SK-N-SH (cell line): ENCODE data around the gene MRPL58. TPM values are rescaled to one million over a fixed set of nuclear protein-coding genes. Genes with fewer than 3 reads are reported as not detected.

ENCODE experiments used
- CTCF ChIA-PET: fragments of 300-600, 350-600 bp; formaldehyde crosslinking; extraction: SDS; loops from one replicate; lab custom pipeline; 2021; lab: Yijun Ruan, JAX
- POLR2A ChIA-PET: fragments of 350-600 bp; sonication (Branson Sonifier 250); formaldehyde crosslinking; extraction: SDS; loops from one replicate; lab custom pipeline; 2020; ENCODE audit warnings: antibody characterized with exemption, inconsistent platforms; lab: Yijun Ruan, JAX
- DNase-seq: peaks from one replicate; pipeline ENCODE4 v3.0.0; 2012
- H2AFZ ChIP-seq: fragments of 200-600 bp; sonication (generic); 2 replicates; pipeline ENCODE4 v1.8.1; 2016; ENCODE audit warnings: antibody characterized with exemption, mild to moderate bottlenecking, low read depth
- H3F3A ChIP-seq: fragments of 200-600 bp; sonication (generic); replicated peaks from 2 replicates; pipeline ENCODE3; 2016; ENCODE audit warnings: antibody characterized with exemption, mild to moderate bottlenecking; ENCODE audit not compliant: insufficient read depth
- H3K27ac ChIP-seq, 2 experiments: fragments of 200-500 bp in 1 of 2; fragments of 200-600 bp in 1 of 2; sonication (Bioruptor generic) in 1 of 2; sonication (generic), shearing (Covaris generic) in 1 of 2; 2 replicates each; pipeline versions ENCODE4 v1.5.1 to v1.6.1; 2014 to 2016; ENCODE audit warnings: low read depth in 2 of 2, inconsistent platforms in 1 of 2, low read length in 1 of 2, mild to moderate bottlenecking in 1 of 2, mixed read lengths in 1 of 2
- H3K27me3 ChIP-seq: fragments of 200-600 bp; sonication (generic), shearing (Covaris generic); 2 replicates; pipeline ENCODE4 v1.6.1; 2016; ENCODE audit warnings: mixed run types; ENCODE audit not compliant: insufficient read depth
- H3K36me3 ChIP-seq, 2 experiments: fragments of 200-500 bp in 1 of 2; fragments of 200-600 bp in 1 of 2; sonication (Bioruptor generic) in 1 of 2; sonication (generic) in 1 of 2; replicated peaks in 1 of 2; 2 replicates each; pipeline versions ENCODE3 to v1.5.1; 2014 to 2016; ENCODE audit warnings: low read length in 1 of 2, mild to moderate bottlenecking in 1 of 2; ENCODE audit not compliant: insufficient read depth in 2 of 2, control insufficient read depth in 1 of 2
- H3K4me1 ChIP-seq, 2 experiments: fragments of 200-500 bp in 1 of 2; fragments of 200-600 bp in 1 of 2; sonication (Bioruptor generic) in 1 of 2; sonication (generic), shearing (Covaris generic) in 1 of 2; 2 replicates each; pipeline versions ENCODE4 v1.5.1 to v1.6.1; 2014 to 2016; ENCODE audit warnings: low read depth in 1 of 2, low read length in 1 of 2, mixed run types in 1 of 2; ENCODE audit not compliant: insufficient read depth in 2 of 2, control insufficient read depth in 1 of 2
- H3K4me2 ChIP-seq: fragments of 200-600 bp; sonication (generic), shearing (Covaris generic); 2 replicates; pipeline ENCODE4 v1.6.1; 2017; ENCODE audit warnings: mixed run types
- H3K4me3 ChIP-seq, 2 experiments: fragments of 200-500 bp in 1 of 2; fragments of 200-600 bp in 1 of 2; sonication (Bioruptor generic) in 1 of 2; sonication (generic), shearing (Covaris generic) in 1 of 2; 2 replicates each; pipeline versions ENCODE4 v1.5.1 to v1.8.1; 2014 to 2016; ENCODE audit warnings: low read depth in 2 of 2, inconsistent platforms in 1 of 2, low read length in 1 of 2, mild to moderate bottlenecking in 1 of 2, mixed read lengths in 1 of 2, moderate library complexity in 1 of 2
- H3K79me2 ChIP-seq: fragments of 200-600 bp; sonication (generic); 2 replicates; pipeline ENCODE4 v1.8.1; 2017; ENCODE audit warnings: mild to moderate bottlenecking; ENCODE audit not compliant: insufficient read depth
- H3K9ac ChIP-seq: fragments of 200-600 bp; sonication (generic); 2 replicates; pipeline ENCODE4 v1.6.1; 2017; ENCODE audit warnings: mixed run types
- H3K9me2 ChIP-seq: fragments of 200-600 bp; sonication (generic); 2 replicates; pipeline ENCODE4 v1.6.1; 2017; ENCODE audit warnings: mixed run types
- H3K9me3 ChIP-seq: fragments of 200-600 bp; sonication (generic); 2 replicates; pipeline ENCODE4 v1.6.1; 2017; ENCODE audit warnings: mixed run types, mild to moderate bottlenecking, moderate library complexity
- H4K20me1 ChIP-seq: fragments of 200-600 bp; sonication (generic); 2 replicates; pipeline ENCODE4 v1.6.1; 2017; ENCODE audit warnings: mild to moderate bottlenecking, mixed run types; ENCODE audit not compliant: insufficient read depth
- ELF1 ChIP-seq: IDR thresholded peaks from 2 replicates; pipeline ENCODE4 v1.4.0; 2012
- EP300 ChIP-seq, 2 experiments: IDR thresholded peaks; 2 replicates each; pipeline versions ENCODE4 v1.4.0 to v1.6.1; 2012; ENCODE audit warnings: borderline replicate concordance in 1 of 2, low read depth in 1 of 2, low read length in 1 of 2
- EZH2phosphoT487 ChIP-seq: fragments of 200-600 bp; sonication (generic); IDR thresholded peaks from 2 replicates; pipeline ENCODE4 v1.6.1; 2017; ENCODE audit warnings: low read depth, mixed run types, mild to moderate bottlenecking, antibody characterized with exemption, moderate library complexity, borderline replicate concordance
- FOSL2 ChIP-seq: IDR thresholded peaks from 2 replicates; pipeline ENCODE4 v1.4.0; 2012; ENCODE audit warnings: low read depth, mild to moderate bottlenecking, moderate library complexity, borderline replicate concordance
- FOXJ3 ChIP-seq: sonication (generic); formaldehyde crosslinking; IDR thresholded peaks from 2 replicates; pipeline ENCODE4 v1.5.1; 2020; ENCODE audit warnings: mild to moderate bottlenecking, missing genetic modification reagents
- MEF2A ChIP-seq: IDR thresholded peaks from 2 replicates; pipeline ENCODE4 v1.4.0; 2012; ENCODE audit warnings: low read depth, borderline replicate concordance
- MXI1 ChIP-seq: IDR thresholded peaks from 2 replicates; pipeline ENCODE4 v1.6.1; 2012; ENCODE audit warnings: mild to moderate bottlenecking, low read depth, low read length, improper control_type of control experiment
- NFIC ChIP-seq: IDR thresholded peaks from 2 replicates; pipeline ENCODE4 v1.4.0; 2012; ENCODE audit warnings: borderline replicate concordance
- RCOR1 ChIP-seq: fragments of 150-350 bp; IDR thresholded peaks from 2 replicates; pipeline ENCODE4 v1.6.1; 2017; ENCODE audit warnings: antibody characterized with exemption, low read length
- SIN3A ChIP-seq: IDR thresholded peaks from 2 replicates; pipeline ENCODE4 v1.6.1; 2012; ENCODE audit warnings: low read depth, mild to moderate bottlenecking, low read length, moderate library complexity, borderline replicate concordance
- WGBS: methylation state at CpG from one replicate; pipeline ENCODE4 v1.1.6; 2017; ENCODE audit warnings: low lambda C conversion rate; 5-methylcytosine and 5-hydroxymethylcytosine counted together
- polyA plus RNA-seq, 3 experiments: library from polyadenylated mRNA; depleted of rRNA; stranded (reverse); fragments of >200 nt; gene quantifications; 2 replicates each; pipeline ENCODE4 v1.2.3, GENCODE V29; 2012
- TF ChIP-seq, protein P1 (sequence below): IDR thresholded peaks from 2 replicates; pipeline ENCODE4 v1.4.0; 2012; ENCODE audit warnings: low read depth, borderline replicate concordance
- TF ChIP-seq, protein P2 (sequence below): fragments of 200-600 bp; sonication (generic); IDR thresholded peaks from 2 replicates; pipeline ENCODE4 v1.6.1; 2017; ENCODE audit warnings: antibody characterized with exemption, mild to moderate bottlenecking, moderate library complexity

Gene MRPL58
- polyA plus RNA-seq, 1 of the 3 experiments (the other 2 are of a cell fraction), result 87.3 TPM

GRCh38 chr17:74972107-74972972 is 40.1 kb upstream of the MRPL58 start, which contains the start of gene HID1:
Gene HID1 (minus strand): TSS chr17:74972759. CDS start chr17:74972656, 103 bp downstream.
- 10% methylated on average over 39 of the region's 95 CpGs for WGBS
- TF ChIP-seq MXI1 (no peak), EZH2phosphoT487 (no peak), ELF1 (no peak), NFIC (no peak), RCOR1 (no peak), MEF2A (no peak)
- TF ChIP-seq, protein P1, sequence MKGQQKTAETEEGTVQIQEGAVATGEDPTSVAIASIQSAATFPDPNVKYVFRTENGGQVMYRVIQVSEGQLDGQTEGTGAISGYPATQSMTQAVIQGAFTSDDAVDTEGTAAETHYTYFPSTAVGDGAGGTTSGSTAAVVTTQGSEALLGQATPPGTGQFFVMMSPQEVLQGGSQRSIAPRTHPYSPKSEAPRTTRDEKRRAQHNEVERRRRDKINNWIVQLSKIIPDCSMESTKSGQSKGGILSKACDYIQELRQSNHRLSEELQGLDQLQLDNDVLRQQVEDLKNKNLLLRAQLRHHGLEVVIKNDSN, result no peak
- peak within 1 kb of the TSS; percentile 96 for H3K4me2 ChIP-seq
- H3K9me3 ChIP-seq, result no peaks in the 10 kb centered on the region
- H2AFZ ChIP-seq, result peak within 1 kb of the TSS; percentile 78
- H3K79me2 ChIP-seq, result no peaks in the 10 kb centered on the region
- H3K27ac ChIP-seq, result peak within 1 kb of the TSS in 1 of 2 experiments; percentile 85; a peak in 2 of 4 replicates
- peak within 1 kb of the TSS; percentile 39; the same call in 1 of the 2 replicates for H3K9ac ChIP-seq
- H3K4me3 ChIP-seq, result peak within 1 kb of the TSS; percentile 54 to 70
- no peaks in the 10 kb centered on the region for H4K20me1 ChIP-seq
- ChIA-PET CTCF (interaction anchor here (0.8 to 12.5 kb wide), 16 partner anchors 10 to 903 kb away, joined by 3 to 219 read pairs (median 4); partner anchors contain the start of genes CDR2L, MRPL58, OTOP2 and USH1G), POLR2A (interaction anchor here (0.5 to 6.7 kb wide), 15 partner anchors 8 to 422 kb away, joined by 3 to 97 read pairs (median 5); partner anchors contain the start of genes ATP5PD, CDR2L, KCTD2 and MRPL58)
- H3K36me3 ChIP-seq, result no peaks in the 10 kb centered on the region
- H3K4me1 ChIP-seq, result peaks cover 0 to 22% of the 10 kb centered on the region in 2 experiments; a peak in 1 of 4 replicates
- H3F3A ChIP-seq, result peaks cover 5% of the 10 kb centered on the region
- DNase-seq, result peak; percentile 96
- peaks cover 26% of the 10 kb centered on the region for H3K27me3 ChIP-seq
- no peaks in the 10 kb centered on the region for H3K9me2 ChIP-seq

DNA sequence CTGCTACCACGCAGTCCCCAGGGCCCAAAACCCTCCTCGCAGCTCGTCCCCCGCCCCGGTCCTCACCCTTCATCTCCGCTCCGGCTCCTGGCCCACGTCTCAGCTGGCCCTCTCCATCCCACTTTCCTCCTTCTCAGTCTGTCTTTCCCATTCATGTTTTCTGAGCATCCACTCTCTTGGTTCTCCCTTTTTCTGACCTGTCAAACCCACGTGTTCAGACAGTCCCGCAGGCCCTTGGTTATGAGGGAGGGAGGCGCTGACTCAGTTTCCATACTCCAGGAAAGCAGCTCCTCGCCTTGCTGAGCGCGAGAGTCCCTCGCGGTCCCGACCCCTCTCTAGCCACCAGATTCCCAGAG is 39.5 kb upstream of the MRPL58 start:
- no peak overlapping the region for H3K9ac ChIP-seq
- H3K4me2 ChIP-seq, result peak overlapping the region; percentile 96
- no peak for DNase-seq
- no peaks in the 10 kb centered on the region for H3K36me3 ChIP-seq
- no peak overlapping the region for H3K27ac ChIP-seq
- peak overlapping the region; percentile 54 to 70 for H3K4me3 ChIP-seq
- H3K4me1 ChIP-seq, result peaks cover 0 to 22% of the 10 kb centered on the region in 2 experiments; a peak in 1 of 4 replicates
- POLR2A ChIA-PET, result interaction anchor here (0.9 to 6.7 kb wide), 8 partner anchors 10 to 158 kb away, joined by 4 to 97 read pairs (median 14); partner anchors contain the start of genes ATP5PD, CDR2L, KCTD2 and MRPL58
- WGBS, result 16% methylated on average over 17 of the region's 17 CpGs
- TF ChIP-seq MEF2A (no peak), NFIC (no peak), EP300 (IDR thresholded peaks at IDR 0.05; ENCODE audit: borderline replicate concordance in 1 of 2, low read depth in 1 of 2, low read length in 1 of 2) (no peak), MXI1 (peak; percentile 96), SIN3A (0 out of 2 replicates have a peak, but pooled peaks have one; percentile 35), FOXJ3 (CRISPR knock-in tag) (no peak), FOSL2 (no peak)
- TF ChIP-seq, protein P2, sequence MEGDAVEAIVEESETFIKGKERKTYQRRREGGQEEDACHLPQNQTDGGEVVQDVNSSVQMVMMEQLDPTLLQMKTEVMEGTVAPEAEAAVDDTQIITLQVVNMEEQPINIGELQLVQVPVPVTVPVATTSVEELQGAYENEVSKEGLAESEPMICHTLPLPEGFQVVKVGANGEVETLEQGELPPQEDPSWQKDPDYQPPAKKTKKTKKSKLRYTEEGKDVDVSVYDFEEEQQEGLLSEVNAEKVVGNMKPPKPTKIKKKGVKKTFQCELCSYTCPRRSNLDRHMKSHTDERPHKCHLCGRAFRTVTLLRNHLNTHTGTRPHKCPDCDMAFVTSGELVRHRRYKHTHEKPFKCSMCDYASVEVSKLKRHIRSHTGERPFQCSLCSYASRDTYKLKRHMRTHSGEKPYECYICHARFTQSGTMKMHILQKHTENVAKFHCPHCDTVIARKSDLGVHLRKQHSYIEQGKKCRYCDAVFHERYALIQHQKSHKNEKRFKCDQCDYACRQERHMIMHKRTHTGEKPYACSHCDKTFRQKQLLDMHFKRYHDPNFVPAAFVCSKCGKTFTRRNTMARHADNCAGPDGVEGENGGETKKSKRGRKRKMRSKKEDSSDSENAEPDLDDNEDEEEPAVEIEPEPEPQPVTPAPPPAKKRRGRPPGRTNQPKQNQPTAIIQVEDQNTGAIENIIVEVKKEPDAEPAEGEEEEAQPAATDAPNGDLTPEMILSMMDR, result no peak
- H3K9me3 ChIP-seq, result no peaks in the 10 kb centered on the region
- no peaks in the 10 kb centered on the region for H3K9me2 ChIP-seq
- peaks cover 5% of the 10 kb centered on the region for H3F3A ChIP-seq
- H4K20me1 ChIP-seq, result no peaks in the 10 kb centered on the region
- no peaks in the 10 kb centered on the region for H3K79me2 ChIP-seq
- H3K27me3 ChIP-seq, result peaks cover 26% of the 10 kb centered on the region
- CTCF ChIA-PET, result interaction anchor here (1.0 to 12.5 kb wide), 10 partner anchors 10 to 229 kb away, joined by 3 to 219 read pairs (median 4); partner anchors contain the start of genes CDR2L and MRPL58
- peak overlapping the region; percentile 44; the same call in 1 of the 2 replicates for H2AFZ ChIP-seq
